Measurements from ENCODE around the gene ACAN. TPM values are rescaled to one million over a fixed set of nuclear protein-coding genes. Genes with fewer than 3 reads are reported as not detected.

The ACAN gene
- total and polyA plus RNA-seq, 2 donors (not counting 3 experiments of a cell fraction or from before 2014, with no cell fraction given) = not detected

- H3K9me3 ChIP-seq (replicated peaks; ENCODE audit: control insufficient read depth, insufficient read depth, low read length) = no peaks in the 10 kb centered on the region
- no peaks in the 10 kb centered on the region for H3K27me3 ChIP-seq (ENCODE audit: control insufficient read depth in 2 of 2, insufficient read depth in 2 of 2, low read length in 2 of 2)
- no peak overlapping the region for H3K27ac ChIP-seq (ENCODE audit: insufficient read depth, low read depth, low read length)
- H3K36me3 ChIP-seq (ENCODE audit: control insufficient read depth in 2 of 2, extremely low read depth in 1 of 2, insufficient read depth in 2 of 2, low read length in 2 of 2) = peaks cover 0 to 35% of the 10 kb centered on the region in 2 experiments
- H3K9me1 ChIP-seq (replicated peaks; ENCODE audit: control insufficient read depth, extremely low read depth, insufficient read depth, low read length) = no peaks in the 10 kb centered on the region
- dilution Hi-C loops (cut with MboI; ENCODE audit: extremely low pct_ligation_motif_present, low sequenced_read_pairs) (no loop called here), intact Hi-C loops (cut with micrococcal nuclease) (no loop called here)
- H4K20me1 ChIP-seq (replicated peaks; ENCODE audit: control insufficient read depth, extremely low read depth, insufficient read depth, low read length) = no peaks in the 10 kb centered on the region
- no peak overlapping the region for H3K9ac ChIP-seq (replicated peaks; ENCODE audit: extremely low read depth, insufficient read depth, low read length)
- TF ChIP-seq POLR2A (IDR thresholded peaks at IDR 0.05; ENCODE audit: low read depth, low read length) (no peak), CTCF (IDR thresholded peaks at IDR 0.05; ENCODE audit: extremely low read depth in 1 of 2, insufficient read depth in 1 of 2, low read depth in 1 of 2, low read length in 2 of 2) (no peak), POLR2AphosphoS5 (IDR thresholded peaks at IDR 0.05; ENCODE audit: insufficient read depth, low read depth, low read length) (no peak)
- BruUV-seq (replicated peaks) = TSS peak; percentile 43
- DNase-seq (ENCODE audit: low read depth, low spot score) (no peak), FAIRE-seq (no peak)
- H3K4me3 ChIP-seq (replicated peaks in 1 of 3; ENCODE audit: insufficient read depth in 1 of 3, low read depth in 1 of 3, low read length in 3 of 3) = no peak overlapping the region
- no peaks in the 10 kb centered on the region for H3K4me1 ChIP-seq (ENCODE audit: control insufficient read depth, extremely low read depth, insufficient read depth, low read length)
- CTCF ChIA-PET = interaction anchor here (2.9 to 5.3 kb wide), 2 partner anchors 12 to 301 kb away, joined by 19 to 29 read pairs; no protein-coding TSS in a partner anchor
- no peaks in the 10 kb centered on the region for H3K79me2 ChIP-seq (ENCODE audit: control insufficient read depth, insufficient read depth, low read length)
- no peak overlapping the region for H2AFZ ChIP-seq (ENCODE audit: low read depth, low read length)
- POLR2A ChIA-PET = no interaction called here
- no peak overlapping the region for H3K4me2 ChIP-seq (ENCODE audit: insufficient read depth, low read length)
These were observed 74.2 kb downstream of the ACAN start for GRCh38 chr15:88877415-88877814.

GRCh38 chr15:88877906-88878305 lies 74.7 kb downstream of the ACAN start:
- FAIRE-seq (no peak), DNase-seq (ENCODE audit: low read depth, low spot score) (no peak)
- no peaks in the 10 kb centered on the region for H3K9me1 ChIP-seq (replicated peaks; ENCODE audit: control insufficient read depth, extremely low read depth, insufficient read depth, low read length)
- BruUV-seq (replicated peaks) = no TSS peak
- POLR2A ChIA-PET = no interaction called here
- no peaks in the 10 kb centered on the region for H3K9me3 ChIP-seq (replicated peaks; ENCODE audit: control insufficient read depth, insufficient read depth, low read length)
- no peaks in the 10 kb centered on the region for H3K27me3 ChIP-seq (ENCODE audit: control insufficient read depth in 2 of 2, insufficient read depth in 2 of 2, low read length in 2 of 2)
- H3K4me1 ChIP-seq (ENCODE audit: control insufficient read depth, extremely low read depth, insufficient read depth, low read length) = no peaks in the 10 kb centered on the region
- no peak overlapping the region for H3K4me3 ChIP-seq (replicated peaks in 1 of 3; ENCODE audit: insufficient read depth in 1 of 3, low read depth in 1 of 3, low read length in 3 of 3)
- TF ChIP-seq FOS (IDR thresholded peaks at IDR 0.05; ENCODE audit: borderline replicate concordance, insufficient read depth, low read length) (no peak), MAX (IDR thresholded peaks at IDR 0.05; ENCODE audit: insufficient read depth, insufficient read length) (no peak), GATA2 (IDR thresholded peaks at IDR 0.05; ENCODE audit: insufficient read depth, insufficient read length, low read depth, low read length) (no peak), JUN (IDR thresholded peaks at IDR 0.05; ENCODE audit: borderline replicate concordance, insufficient read depth, insufficient read length, low read depth) (no peak), POLR2AphosphoS5 (IDR thresholded peaks at IDR 0.05; ENCODE audit: insufficient read depth, low read depth, low read length) (no peak), EZH2 (IDR thresholded peaks at IDR 0.05; ENCODE audit: borderline replicate concordance, low read depth, low read length, severe bottlenecking) (no peak), CTCF (IDR thresholded peaks at IDR 0.05; ENCODE audit: extremely low read depth in 1 of 2, insufficient read depth in 1 of 2, low read depth in 1 of 2, low read length in 2 of 2) (no peak), POLR2A (IDR thresholded peaks at IDR 0.05; ENCODE audit: low read depth, low read length) (no peak), MYC (IDR thresholded peaks at IDR 0.05; ENCODE audit: low read depth, low read length) (no peak)
- H3K36me3 ChIP-seq (ENCODE audit: control insufficient read depth in 2 of 2, extremely low read depth in 1 of 2, insufficient read depth in 2 of 2, low read length in 2 of 2) = peaks cover 0 to 35% of the 10 kb centered on the region in 2 experiments
- dilution Hi-C loops (cut with MboI; ENCODE audit: extremely low pct_ligation_motif_present, low sequenced_read_pairs) = no loop called here
- intact Hi-C loops (cut with micrococcal nuclease) = loop anchor here (1.0 kb wide), 3 partner anchors 19 to 254 kb away; no protein-coding TSS in a partner anchor
- no peak overlapping the region for H3K4me2 ChIP-seq (ENCODE audit: insufficient read depth, low read length)
- no peaks in the 10 kb centered on the region for H3K79me2 ChIP-seq (ENCODE audit: control insufficient read depth, insufficient read depth, low read length)
- CTCF ChIA-PET = interaction anchor here (1.0 to 5.3 kb wide), 13 partner anchors 8 to 410 kb away, joined by 3 to 29 read pairs (median 18); partner anchors contain the start of gene MRPS11
- H3K27ac ChIP-seq (ENCODE audit: insufficient read depth, low read depth, low read length) = no peak overlapping the region
- H4K20me1 ChIP-seq (replicated peaks; ENCODE audit: control insufficient read depth, extremely low read depth, insufficient read depth, low read length) = no peaks in the 10 kb centered on the region
- no peak overlapping the region for H3K9ac ChIP-seq (replicated peaks; ENCODE audit: extremely low read depth, insufficient read depth, low read length)
- H2AFZ ChIP-seq (ENCODE audit: low read depth, low read length) = no peak overlapping the region
